HG02885 (cell line): ENCODE results near the gene CDK6.

ENCODE experiments used
- ATAC-seq: cut with Tn5 transposase; IDR thresholded peaks from one replicate; pipeline ENCODE4 v1.9.1; 2021; ENCODE audit warnings: mild to moderate bottlenecking; ENCODE audit not compliant: unreplicated experiment, poor library complexity

The CDK6 gene

DNA sequence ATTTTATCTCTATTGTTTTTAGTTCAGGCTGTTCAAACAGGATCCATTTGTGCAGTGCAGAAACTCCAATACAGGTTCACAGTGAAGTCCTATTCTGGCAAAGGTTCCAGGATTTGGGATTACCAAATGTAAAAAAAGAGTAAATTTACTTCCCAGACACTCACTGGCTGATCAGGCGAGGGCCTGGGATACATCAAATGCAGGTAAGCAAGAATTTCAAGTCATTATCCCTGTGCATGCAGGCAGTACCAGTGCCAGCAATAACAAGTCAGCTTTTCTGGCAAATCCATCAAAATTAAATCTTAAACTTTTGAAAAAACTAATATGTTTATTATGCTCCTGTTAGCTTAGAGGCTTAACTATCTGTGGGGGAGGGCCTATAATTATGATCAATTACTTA, 6.3 kb downstream of the CDK6 start:
- no peak for ATAC-seq

DNA sequence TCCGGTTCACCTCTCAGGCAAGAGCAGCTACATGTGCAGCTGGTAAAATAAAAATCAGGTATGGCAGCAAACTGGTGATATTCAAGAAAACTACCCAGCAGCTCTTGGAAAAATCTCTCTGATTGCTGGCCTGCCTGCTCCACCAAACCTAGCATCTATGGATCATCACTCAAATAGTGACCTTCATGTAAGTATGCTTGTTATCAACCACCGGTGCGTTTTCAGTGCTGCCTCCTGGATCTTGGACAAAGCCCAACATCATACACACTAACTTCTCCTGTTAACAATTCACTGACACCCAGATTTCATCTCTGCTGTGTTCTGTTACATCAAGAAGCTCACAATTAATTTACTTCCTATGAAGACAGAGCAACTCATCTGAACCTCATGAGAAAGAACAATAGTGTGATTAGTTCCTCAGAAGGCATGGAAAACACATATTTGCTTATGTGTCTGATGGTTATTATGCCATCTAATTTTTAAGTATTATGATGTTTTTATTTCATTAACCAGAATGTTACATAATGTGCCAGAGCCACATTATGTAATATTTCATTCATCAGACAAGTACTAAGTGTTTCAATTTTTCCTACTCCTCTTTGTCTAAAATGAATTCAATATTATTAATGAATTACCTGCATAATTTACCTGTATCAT, 8.8 kb downstream of the CDK6 start:
- no peak for ATAC-seq

DNA sequence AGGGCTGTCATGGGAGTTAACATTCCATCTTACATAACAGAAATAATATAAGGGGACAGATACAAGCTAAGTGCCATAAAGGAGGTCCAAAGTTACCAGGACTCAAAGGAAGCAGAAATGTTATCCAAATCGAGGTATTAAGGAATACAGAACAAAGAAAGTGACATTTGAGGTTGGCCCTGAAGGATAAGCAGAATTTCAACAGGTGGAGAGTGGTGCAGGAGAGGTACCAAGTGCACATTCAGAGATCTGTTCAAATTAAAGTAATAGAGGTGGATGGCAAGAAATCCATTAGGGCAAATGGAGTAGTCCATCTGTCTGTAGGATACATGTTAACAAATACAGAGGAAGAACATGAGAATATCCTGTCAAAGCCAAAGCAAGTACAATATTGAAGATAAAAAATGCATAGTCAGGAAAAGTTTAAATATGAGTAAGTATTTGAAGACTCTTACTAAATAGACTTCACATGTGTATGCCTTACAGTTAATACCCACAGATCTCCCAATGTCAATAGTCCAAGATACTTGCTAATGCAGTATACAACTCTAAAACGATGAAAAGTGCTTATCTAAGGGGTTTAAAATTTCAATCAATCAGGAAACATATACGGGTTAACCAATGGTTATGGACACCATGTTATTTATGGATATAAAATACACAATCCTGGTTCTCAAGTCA, 10.0 kb downstream of the CDK6 start:
- ATAC-seq: no peak

DNA sequence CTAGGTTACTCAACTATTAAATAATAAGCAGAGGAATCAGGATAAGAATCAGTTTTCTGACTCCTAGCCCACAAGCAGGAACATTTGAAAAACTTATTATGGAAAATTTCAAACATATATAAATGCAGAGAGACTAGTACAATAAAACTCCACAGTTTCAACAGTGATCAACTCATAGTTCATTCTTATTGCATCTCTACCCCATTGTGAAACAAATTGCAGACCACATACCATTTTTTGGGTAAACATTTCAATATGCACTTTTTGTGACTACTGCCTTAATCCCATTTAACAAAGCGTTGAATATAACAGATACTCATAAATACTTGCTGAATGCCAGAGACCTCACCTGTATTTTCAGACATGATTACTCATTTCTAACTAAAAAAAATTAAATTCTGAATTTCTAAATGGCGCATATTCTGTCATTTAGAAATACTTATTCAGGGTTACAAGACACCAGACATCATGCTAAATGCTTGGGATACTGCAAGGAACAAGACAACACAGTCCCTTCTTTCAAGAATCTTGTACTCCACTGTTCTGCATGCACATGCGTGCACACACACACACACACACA, 11.4 kb downstream of the CDK6 start:
- ATAC-seq: no peak

DNA sequence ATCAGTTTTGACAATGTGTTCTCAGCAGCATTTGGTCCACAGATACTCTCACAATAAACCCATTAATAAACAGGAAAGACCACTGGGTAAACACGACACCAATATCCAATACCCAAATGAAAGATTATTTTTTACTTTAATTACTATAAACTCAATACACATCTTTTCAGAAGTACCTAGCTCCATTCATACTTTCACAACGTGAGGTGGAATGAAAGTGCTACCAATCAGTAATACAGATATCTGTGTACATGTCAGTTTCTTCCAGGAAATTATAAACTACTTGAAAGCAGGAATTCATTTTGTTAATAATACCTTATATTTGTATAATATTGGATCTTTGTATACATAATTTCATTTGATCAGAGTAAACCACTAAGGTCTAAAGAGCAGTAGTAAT, 11.9 kb downstream of the CDK6 start:
- ATAC-seq: no peak

DNA sequence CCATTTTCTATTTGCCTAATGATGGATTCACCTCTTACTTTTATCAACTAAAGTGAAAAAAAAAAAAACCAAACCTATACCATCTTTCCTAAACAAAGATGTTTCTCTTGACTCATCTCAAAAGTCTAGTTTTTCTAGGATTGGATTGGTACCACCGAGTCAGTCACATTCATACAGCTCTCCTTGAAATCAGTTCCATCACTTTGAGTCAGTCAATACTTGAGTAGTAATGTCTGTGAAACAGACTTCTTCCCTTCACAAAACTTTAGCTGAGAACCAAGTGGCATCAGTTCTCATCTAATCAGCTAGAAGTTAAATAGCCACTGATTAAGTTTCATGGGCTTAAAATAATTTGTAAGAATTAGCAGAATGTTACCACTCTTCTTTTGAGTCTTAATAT, 13.3 kb downstream of the CDK6 start:
- no peak for ATAC-seq

DNA sequence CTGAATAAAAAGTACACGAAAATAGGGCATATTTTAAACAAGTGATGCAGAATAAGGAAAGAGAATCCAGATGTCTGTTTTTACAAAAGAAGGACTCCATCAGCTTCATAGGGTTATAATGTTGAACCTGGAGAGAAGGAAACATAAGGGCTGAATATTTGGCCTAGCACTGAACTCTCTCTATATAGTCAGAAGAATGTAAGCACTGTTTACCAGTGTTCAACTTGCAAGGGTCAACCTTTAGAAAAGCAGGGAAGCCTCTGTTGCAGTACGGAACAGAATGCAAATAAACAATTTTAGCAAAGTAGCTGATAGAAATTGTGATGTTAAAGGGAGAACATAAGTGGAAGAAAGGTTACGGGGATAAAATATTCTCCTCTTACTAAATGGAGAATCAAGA, 16.2 kb downstream of the CDK6 start:
- ATAC-seq: no peak

DNA sequence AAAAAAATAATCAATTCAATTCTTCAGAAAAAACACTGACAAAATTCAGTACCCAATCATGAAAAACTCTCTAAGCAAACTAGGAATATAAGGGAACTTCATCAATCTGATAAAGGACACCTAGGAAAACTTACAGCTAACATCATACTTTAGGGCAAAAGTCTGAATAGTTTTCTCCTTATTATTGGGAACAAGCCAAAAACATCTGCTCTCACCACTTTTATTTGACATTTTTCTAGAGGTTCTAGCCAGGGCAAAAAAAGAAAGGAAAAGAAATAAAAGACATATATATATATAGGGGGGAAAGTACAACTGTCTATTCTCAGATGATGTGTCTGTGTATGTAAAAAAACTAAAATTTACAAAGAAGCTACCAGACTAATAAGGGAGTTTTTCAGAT, 19.0 kb downstream of the CDK6 start:
- no peak for ATAC-seq

DNA sequence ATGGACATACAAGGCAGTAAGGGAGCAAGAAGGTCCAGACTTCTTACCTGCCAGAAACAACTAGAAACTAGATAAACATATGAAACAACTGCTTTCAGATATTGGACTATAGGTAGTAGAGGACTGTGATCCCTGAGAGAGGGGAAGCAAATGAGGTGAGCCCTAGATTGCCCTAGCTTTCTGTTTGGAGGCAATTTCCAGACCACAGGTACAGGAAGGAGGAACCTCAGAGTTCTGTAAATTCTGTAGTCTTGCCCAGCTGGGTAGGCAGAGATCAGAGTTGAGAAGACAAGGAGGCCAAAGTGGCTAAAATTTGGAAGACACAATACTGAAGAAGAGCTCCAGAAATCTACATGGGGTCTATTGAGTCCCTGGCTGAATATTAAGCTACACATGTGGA, 21.0 kb downstream of the CDK6 start:
- ATAC-seq: no peak

DNA sequence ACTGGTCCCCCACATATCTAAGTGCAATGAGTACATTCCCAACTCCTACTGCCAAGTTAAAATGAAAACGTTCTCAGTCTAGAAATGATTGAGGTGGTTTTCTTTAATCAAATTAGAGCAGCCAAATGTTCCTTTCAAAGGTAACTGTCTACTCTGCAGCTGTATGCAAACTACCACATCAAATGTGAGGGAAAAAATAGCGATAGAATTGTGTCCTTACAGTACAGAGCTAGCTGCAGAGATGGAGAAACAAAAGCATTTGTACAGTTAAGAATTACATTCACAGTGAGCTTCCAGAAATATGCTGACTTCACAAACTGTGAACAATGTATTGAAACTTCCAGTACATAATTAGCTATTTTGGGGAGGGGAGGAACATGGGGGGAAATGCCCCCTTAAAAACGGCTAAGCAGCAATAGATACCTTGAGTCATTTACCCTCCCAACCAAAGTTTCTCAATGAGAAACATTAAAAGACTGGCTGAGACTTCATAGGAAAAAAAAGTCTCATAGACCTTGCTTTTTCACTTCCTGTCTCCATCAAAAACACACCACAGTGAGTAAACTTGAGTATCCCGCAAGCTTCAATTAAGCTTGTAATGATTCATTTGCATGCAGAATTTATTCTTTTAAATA, 22.9 kb downstream of the CDK6 start:
- ATAC-seq: peak; percentile 73

DNA sequence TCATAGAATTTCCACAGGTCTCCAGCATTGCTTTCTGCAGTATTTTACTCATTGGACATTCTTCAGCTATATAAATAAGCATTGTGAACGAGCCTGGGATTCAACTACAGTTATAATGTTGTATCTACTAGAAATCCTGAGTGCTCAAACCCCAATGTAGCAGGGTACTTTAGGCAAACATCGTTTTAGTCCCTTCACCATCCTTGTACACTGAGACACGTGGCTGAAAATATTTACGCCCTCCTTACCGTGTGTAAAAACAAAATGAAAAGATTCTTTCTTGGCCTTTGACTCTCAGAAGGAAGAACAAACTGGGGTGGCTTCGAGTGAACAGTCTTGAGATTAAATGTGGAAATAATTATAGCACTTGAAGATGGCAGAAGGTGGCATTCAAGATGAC, 25.2 kb downstream of the CDK6 start:
- no peak for ATAC-seq

DNA sequence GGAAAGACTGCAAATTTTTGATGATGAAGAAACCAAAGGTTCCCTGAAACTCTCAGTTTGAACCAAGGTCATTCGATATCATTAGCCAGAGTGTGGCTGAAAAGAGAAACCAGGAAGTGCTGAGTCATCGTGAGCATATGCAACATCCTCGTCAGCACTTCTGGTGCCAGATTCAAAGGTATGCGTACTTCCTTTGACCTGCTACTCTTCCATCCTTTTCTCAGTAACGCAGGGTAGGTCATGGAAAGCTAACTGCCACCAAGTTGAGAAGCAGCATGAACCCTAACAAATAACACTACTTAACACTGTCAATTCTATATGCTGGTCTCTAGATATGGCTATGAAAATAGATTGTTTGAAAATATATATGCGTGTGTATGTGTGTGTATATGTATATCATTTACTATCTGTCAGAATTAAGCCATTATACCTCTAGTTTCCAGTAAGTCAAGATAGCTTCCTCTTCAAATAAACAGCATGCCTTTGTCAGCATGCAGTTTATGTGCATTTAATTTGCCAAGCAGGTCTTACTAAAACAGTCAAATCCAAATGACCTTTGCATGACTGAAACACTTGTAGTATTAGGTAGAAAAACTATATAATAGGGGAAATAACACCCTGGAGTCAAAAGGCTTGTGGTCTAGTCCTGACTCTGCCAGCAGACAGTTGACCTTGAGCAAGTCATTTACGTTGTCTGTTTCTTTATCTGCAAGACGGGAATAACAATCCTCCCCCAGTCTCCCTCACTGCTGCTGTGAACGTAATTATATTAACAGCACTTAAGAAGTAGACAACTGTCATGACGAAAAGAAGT, 26.4 kb downstream of the CDK6 start:
- ATAC-seq: peak; percentile 77

DNA sequence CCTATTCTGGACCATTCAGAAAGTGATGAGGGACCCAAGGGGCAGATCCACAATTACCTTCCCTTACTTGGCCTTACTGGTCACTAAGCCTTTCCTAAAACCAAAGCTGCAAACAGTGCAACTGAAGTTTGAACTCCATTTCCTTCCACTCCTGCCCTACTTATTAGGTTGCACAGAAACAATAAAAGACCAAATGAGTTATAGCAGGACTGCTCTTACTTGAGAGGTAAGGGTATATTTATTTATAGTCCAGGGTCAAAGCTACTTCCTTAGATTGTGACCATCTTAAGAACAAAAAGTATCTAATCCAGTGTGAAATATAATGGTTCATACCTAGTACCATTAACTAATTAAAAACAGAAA, 27.0 kb downstream of the CDK6 start:
- ATAC-seq: peak; percentile 31

DNA sequence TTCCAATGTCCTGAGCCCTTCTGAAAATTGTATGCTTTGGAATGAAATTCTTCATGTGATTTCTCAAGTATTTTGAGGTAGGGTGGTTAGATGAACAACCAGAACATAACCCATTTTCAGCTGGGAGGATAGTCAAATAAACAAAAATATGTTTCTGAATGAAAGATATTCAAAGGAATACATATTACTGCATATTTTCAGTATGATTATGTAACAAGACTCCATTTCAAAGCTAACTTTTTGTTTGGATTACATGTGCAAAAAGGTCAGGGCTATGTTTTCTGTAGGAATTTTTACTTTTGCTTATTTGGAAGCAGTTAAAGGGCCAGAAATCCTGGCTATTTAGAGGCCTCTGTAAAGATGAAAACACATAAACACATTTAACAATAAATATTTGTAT, 27.7 kb downstream of the CDK6 start:
- no peak for ATAC-seq

DNA sequence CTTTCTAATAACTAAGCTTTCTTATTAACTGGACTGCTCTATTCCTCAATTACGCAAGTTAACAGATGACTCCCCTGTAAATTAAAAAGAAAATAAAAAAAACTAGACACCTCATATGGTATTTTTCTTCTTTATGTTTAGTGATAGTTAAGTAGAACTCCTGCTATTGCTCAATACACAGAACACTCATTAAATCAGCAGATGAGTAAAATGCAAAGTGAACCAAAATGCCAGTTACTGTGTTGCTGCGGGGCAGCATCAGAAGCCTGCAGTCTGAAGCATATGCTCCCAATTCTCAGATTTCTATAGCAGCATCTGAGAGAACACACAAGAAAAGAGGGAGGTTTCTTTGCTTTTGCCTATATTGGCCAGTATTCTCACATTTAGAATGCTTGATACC, 28.4 kb downstream of the CDK6 start:
- ATAC-seq: no peak

DNA sequence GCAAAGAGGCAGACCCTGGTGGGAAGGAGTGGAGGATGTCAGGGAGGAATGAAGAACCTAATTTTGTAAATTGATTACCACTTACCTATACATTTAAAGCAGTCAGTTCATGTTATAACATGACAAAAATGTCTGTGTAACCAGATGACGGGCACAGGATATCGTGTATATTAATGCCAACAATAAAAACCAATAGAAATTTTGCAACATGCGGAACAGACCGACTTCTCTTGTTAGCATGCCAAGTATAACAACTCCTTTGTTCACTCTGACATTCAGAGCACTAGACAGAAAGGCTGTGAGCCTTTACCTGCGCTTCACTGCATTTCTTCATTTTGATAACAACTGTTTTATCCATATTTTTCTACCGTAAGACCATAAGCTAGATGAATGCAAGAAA, 29.9 kb downstream of the CDK6 start:
- ATAC-seq: no peak

DNA sequence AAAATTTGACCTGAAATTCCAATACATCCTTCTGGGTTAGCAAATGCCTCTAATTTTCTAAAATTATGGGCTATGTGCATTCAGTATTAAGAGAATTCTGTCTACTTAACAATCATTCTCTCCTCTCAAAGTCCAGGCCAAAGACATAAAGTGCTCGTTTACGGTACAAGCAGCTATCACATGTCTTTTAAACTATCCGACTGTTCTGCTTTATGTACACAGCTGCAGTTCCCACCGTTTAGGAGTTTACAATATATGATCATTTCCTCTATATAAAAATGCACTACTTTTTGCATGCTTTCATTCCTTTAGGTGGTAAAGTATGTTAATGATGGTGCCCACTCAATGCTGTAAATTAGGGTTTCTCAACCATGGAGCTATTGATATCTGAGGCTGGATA, 34.0 kb downstream of the CDK6 start:
- ATAC-seq: no peak

DNA sequence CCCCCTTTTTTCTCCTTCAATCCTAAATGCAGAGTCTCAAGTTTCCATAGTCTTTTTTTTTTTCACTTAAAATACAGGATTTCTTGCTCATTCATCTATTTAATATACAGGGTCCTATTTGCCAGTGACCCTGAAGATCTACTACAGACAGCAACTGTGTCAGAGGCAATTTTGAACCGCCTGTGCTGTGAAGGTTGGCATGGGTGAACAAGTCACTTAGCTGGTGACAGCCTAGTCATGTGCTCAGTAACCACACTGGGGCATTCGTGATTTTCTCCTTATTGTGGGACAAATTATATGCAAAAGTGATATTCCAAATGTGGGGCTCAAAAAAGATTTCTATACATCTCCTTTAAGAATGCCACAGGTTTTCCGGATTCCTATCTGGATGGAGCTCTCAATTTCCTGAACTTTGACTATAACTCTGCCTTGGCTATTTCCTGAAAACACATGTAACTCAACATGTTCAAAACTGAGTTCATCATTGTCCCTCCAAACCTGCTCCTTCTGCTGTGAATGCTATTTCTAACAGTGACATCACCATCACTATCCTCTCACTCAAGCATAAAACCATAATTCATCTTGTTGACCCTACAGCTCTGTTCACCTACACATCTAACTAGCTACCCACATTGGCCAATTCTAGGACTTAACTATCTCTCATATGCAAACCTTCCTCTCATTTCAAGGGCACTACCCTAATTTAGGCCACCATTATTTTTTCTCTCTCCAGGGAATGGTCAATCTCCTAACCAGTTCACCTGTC, 36.7 kb downstream of the CDK6 start:
- peak; percentile 43 for ATAC-seq

DNA sequence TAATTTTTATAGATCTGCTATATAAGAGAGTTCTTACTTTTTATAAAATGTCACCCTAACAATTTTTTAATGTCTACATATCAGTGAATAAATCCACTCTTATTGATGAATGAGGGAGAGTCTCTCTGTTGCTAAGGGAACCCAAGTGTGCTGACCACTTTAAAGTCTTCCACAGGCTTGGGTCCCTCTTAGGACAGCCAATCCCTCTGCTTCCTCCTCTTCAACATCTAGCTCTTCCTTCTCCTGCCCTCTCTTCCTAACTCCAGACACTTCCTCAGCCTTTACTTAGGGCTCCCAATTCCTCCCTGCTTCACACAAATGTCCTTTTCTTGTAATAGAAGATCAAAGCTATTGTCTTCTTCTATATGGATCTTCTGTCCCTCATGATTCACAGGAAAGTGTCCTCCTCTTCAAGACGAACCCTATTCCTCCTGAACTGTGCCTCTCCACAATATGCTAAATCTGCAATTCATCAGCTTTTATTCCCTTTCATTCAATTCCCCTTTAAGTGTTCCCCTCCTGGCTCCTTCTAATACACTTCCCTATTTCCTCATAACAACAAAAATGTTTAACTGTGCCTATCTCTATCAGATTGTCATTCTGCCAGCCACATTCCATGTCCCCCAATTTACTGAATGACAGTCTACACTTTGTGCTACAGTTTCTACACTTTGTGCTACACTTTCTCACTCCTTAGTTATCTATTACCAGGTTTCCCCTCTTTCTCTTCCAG, 37.7 kb downstream of the CDK6 start:
- no peak for ATAC-seq
